ENCODE data around the gene SCG3. TPM values are rescaled to one million over a fixed set of nuclear protein-coding genes. Genes with fewer than 3 reads are reported as not detected.
A peak's percentile ranks its signal among the peaks of the same experiment; 100 is the strongest.

SCG3 gene
- total RNA-seq, 1 donor from 2014 or later, result not detected

DNA sequence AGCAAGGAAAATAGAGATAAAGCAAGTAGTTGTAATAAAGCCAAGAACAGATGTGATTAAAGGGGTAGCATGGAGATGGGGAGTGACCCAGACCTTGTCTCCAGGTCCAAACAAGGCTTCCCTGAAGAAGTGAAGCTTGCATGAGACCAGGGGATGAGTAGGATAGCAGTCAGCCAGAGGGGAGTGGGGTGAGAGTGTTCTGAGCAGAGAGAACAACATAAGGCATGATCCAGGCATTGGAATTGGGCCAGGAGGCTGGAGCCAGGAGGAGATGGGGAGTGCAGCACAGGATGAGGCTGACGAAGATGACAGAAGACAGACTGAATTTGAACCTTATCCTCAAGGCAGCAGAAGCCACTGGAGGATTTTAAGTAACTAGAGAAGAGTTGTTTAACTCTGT is 77.3 kb downstream of the SCG3 start:
- DNase-seq (ENCODE audit: low spot score), result peak; percentile 93

- peak; percentile 93 for DNase-seq (ENCODE audit: low spot score)
Observed at GRCh38 chr15:51759557-51760070, 78.3 kb downstream of the SCG3 start.

DNA sequence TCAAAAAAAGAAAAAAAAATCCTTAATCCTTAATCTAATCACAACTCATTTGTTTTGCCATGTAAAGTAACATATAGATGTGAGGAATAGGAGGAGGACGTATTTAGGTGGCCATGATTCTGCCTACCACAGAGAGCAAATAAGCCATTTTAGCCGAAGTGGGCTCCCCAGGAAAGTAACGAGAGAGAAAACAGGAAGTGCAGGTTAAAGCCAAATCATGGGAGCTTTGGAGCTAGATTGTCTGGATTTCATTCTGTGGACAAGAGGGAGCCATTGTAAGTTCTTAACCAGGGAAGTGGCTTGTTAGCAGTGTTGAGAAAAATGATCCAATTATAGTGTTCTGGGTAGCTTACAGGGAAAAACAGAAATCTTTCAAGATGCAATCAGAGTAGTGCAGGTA is 79.5 kb downstream of the SCG3 start:
- no peak for DNase-seq (ENCODE audit: low spot score)

- no peak for DNase-seq (ENCODE audit: low spot score)
Observed at GRCh38 chr15:51765751-51766150, 84.4 kb downstream of the SCG3 start.

DNA sequence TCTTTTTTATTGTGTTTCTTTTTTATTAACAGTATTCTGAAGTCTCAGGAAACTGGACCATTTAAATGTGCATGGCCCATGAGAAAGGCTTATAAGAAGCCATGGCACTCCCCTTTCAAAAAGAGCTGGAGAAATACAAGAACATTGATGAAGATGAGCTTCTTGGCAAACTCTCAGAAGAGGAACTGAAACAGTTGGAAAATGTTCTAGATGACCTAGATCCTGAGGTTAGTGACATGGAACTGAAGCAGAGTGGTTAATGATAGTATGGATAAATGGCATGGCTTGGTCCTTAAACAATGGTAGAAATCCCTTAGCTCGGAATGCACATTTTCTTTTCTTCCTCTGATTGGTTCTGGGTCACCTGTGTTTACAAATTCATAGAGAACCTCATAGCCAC is 85.0 kb downstream of the SCG3 start:
- no peak for DNase-seq (ENCODE audit: low spot score)

DNA sequence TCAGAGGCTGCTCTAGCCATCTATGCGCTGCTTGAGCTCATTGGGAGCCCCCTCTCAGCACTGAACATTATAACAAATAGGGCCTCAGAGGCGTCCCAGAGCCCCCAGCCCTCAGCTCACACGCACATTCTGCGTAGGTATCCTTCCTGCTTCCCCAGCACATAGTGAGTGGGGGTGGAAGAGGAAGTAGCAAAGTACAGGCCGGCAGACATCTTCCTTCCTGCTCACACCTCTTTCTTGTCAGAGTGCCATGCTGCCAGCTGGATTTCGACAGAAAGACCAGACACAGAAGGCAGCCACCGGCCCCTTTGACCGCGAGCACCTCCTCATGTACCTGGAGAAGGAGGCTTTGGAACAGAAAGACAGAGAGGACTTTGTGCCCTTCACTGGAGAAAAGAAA is 86.7 kb downstream of the SCG3 start:
- DNase-seq (ENCODE audit: low spot score), result no peak

Other genes with a start within 250 kb of the SCG3 start
- 52.5 TPM for gene DMXL2, start 58.7 kb upstream of the SCG3 start, total RNA-seq (ENCODE audit: insufficient read depth, low replicate concordance)
- gene LYSMD2, start 56.2 kb downstream of the SCG3 start, total RNA-seq (ENCODE audit: insufficient read depth, low replicate concordance), result 8.4 TPM
- gene TMOD2, start 70.1 kb downstream of the SCG3 start, total RNA-seq (ENCODE audit: insufficient read depth, low replicate concordance), result 13.7 TPM
- 53.9 TPM for gene TMOD3, start 148.2 kb downstream of the SCG3 start, total RNA-seq (ENCODE audit: insufficient read depth, low replicate concordance)